Calu3 (cell line): Measurements from ENCODE around the gene PHLPP2. TPM values are rescaled to one million over a fixed set of nuclear protein-coding genes. Genes with fewer than 3 reads are reported as not detected.

Source experiments
- BruUV-seq: library from RNA; stranded (reverse); fragments of 400-500 nt; replicated peaks from 2 replicates; lab custom pipeline; 2021; lab: Mats Ljungman, UMichigan
- CTCF ChIA-PET: fragments of 300-600 bp; sonication (Branson Sonifier 250); formaldehyde crosslinking; loops from one replicate; lab custom pipeline; 2022; ENCODE audit warnings: antibody characterized with exemption; lab: Charles Lee
- DNase-seq: peaks from one replicate; pipeline ENCODE4 v3.0.0; 2022
- H3K27ac Mint-ChIP-seq: one replicate; pipeline ENCODE4 v1.8.0; 2022; ENCODE audit warnings: mixed read lengths; ENCODE audit not compliant: unreplicated experiment
- H3K27me3 Mint-ChIP-seq: one replicate; pipeline ENCODE4 v1.8.0; 2022; ENCODE audit warnings: mixed read lengths; ENCODE audit not compliant: unreplicated experiment
- H3K36me3 Mint-ChIP-seq: one replicate; pipeline ENCODE4 v1.8.0; 2022; ENCODE audit warnings: mild to moderate bottlenecking, moderate library complexity, mixed read lengths; ENCODE audit not compliant: insufficient read depth, unreplicated experiment
- H3K4me1 Mint-ChIP-seq: one replicate; pipeline ENCODE4 v1.8.0; 2022; ENCODE audit warnings: mild to moderate bottlenecking, low read depth, mixed read lengths; ENCODE audit not compliant: unreplicated experiment
- H3K4me3 Mint-ChIP-seq: one replicate; pipeline ENCODE4 v1.8.0; 2022; ENCODE audit warnings: mild to moderate bottlenecking, low read depth, moderate library complexity, mixed read lengths; ENCODE audit not compliant: unreplicated experiment
- H3K9me3 Mint-ChIP-seq: one replicate; pipeline ENCODE4 v1.8.0; 2022; ENCODE audit warnings: low read depth, mixed read lengths; ENCODE audit not compliant: unreplicated experiment
- CTCF ChIP-seq: fragments of 200-600 bp; IDR thresholded peaks from one replicate; pipeline ENCODE4 v1.8.0; 2022; ENCODE audit warnings: antibody characterized with exemption; ENCODE audit not compliant: unreplicated experiment
- intact Hi-C: fragments of 100-400 bp; cut with micrococcal nuclease; formaldehyde crosslinking; loops from one replicate; pipeline ENCODE4 v1.10.0; 2022; ENCODE audit not compliant: unreplicated experiment
- total RNA-seq: library from RNA; stranded (reverse); gene quantifications from 2 replicates; pipeline ENCODE4 v1.2.3, GENCODE V29; 2022

PHLPP2 gene
- total RNA-seq, 1 experiment from 2014 or later = 10.0 TPM

DNA sequence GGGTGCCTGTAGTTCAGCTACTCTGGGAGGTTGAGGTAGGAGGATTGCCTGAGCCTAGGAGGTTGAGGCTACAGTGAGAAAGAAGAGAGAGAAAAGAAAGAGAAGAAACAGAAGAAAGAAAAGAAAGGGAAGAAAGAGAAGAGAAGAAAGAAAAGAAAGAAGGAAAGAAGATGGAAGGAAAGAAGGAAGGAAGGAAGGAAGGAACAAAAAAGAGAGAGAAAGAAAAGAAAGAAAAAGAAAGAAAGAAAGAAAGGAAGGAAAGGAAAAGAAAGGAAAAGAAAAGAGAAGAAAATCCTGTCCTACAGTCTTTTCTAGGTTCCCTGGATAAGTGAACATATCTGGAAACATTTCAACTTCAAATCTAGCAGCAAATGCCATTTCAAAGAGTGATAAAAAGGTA, 29.6 kb upstream of the PHLPP2 start:
- no TSS peak for BruUV-seq
- TF ChIP-seq CTCF = no peak
- Mint-ChIP-seq H3K9me3 (no peaks in the 10 kb centered on the region), H3K27me3 (no peaks in the 10 kb centered on the region), H3K27ac (no peak overlapping the region), H3K4me3 (no peak overlapping the region), H3K4me1 (peaks cover 7% of the 10 kb centered on the region), H3K36me3 (peaks cover 52% of the 10 kb centered on the region)
- CTCF ChIA-PET = no interaction called here
- intact Hi-C loops = no loop called here
- DNase-seq = no peak

GRCh38 chr16:71748226-71748625, 23.7 kb upstream of the PHLPP2 start:
- CTCF ChIA-PET = interaction anchor here (1.6 kb wide), 1 partner anchor 213 kb away, joined by 4 read pairs; no protein-coding TSS in a partner anchor
- no peak overlapping the region for H3K27ac Mint-ChIP-seq
- peaks cover 65% of the 10 kb centered on the region for H3K36me3 Mint-ChIP-seq
- DNase-seq = no peak
- intact Hi-C loops = loop anchor here (10.0 kb wide), 2 partner anchors 103 to 183 kb away; no protein-coding TSS in a partner anchor
- no peaks in the 10 kb centered on the region for H3K27me3 Mint-ChIP-seq
- no peak for TF ChIP-seq CTCF
- H3K9me3 Mint-ChIP-seq = no peaks in the 10 kb centered on the region
- H3K4me1 Mint-ChIP-seq = peaks cover under 1% of the 10 kb centered on the region
- no peak overlapping the region for H3K4me3 Mint-ChIP-seq
- BruUV-seq = no TSS peak

DNA sequence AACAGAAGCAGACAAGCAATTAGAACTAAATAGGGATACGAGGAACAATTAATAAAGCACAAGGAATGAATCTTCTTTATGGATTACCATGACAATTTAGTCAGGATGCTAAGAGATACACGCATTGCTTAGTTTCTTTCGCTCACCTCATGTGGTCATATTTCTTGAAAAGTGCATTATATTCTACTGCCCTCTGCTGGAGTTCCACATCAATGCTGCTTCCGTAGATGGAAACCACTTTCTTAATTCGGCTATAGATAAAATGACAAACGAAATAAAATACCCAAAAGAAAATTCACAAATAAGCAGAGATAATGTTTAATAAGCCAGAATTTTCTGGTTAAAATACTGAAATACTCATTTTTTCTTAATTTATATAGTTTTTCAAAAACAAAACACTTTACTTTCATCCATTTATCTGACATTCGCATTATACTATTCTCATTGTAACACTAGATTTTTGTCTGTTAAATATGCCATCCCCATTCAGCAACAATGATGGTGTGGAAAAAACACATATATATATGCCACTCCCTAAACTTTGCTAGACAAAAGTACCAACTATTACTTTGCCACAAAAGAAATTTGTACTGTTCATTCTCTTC, 22.0 kb upstream of the PHLPP2 start:
- peaks cover 67% of the 10 kb centered on the region for H3K36me3 Mint-ChIP-seq
- intact Hi-C loops = loop anchor here (10.0 kb wide), 2 partner anchors 102 to 182 kb away; no protein-coding TSS in a partner anchor
- no peaks in the 10 kb centered on the region for H3K27me3 Mint-ChIP-seq
- CTCF ChIA-PET = no interaction called here
- no peak overlapping the region for H3K4me3 Mint-ChIP-seq
- H3K9me3 Mint-ChIP-seq = no peaks in the 10 kb centered on the region
- no TSS peak for BruUV-seq
- peak; percentile 66 for TF ChIP-seq CTCF
- no peaks in the 10 kb centered on the region for H3K4me1 Mint-ChIP-seq
- DNase-seq = peak; percentile 15
- no peak overlapping the region for H3K27ac Mint-ChIP-seq

DNA sequence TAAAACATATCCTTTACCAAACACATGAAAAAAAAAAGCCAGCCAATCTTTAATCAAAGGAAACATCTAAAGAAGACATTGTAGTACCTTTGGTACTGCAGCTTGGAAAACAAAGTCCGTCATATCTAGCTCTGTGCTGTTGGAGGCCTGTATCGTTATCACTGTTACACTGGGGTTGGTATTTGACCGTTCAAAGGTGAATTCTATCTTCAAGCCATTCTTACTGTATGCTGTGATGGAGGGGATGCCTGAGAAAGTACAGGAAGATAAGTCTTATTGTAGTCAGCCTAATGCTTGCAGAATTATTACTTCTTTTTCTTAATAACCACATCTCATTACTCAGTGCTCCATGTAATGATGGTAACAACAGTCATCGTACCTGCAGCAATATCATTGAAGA, 14.4 kb upstream of the PHLPP2 start:
- Mint-ChIP-seq H3K4me3 (no peak overlapping the region), H3K27me3 (no peaks in the 10 kb centered on the region), H3K27ac (no peak overlapping the region), H3K9me3 (no peaks in the 10 kb centered on the region), H3K36me3 (peaks cover 73% of the 10 kb centered on the region), H3K4me1 (peaks cover 11% of the 10 kb centered on the region)
- CTCF ChIA-PET = no interaction called here
- no TSS peak for BruUV-seq
- intact Hi-C loops = no loop called here
- no peak for TF ChIP-seq CTCF
- no peak for DNase-seq
